Measurements from ENCODE around the gene TAF15.

Gene TAF15

DNA sequence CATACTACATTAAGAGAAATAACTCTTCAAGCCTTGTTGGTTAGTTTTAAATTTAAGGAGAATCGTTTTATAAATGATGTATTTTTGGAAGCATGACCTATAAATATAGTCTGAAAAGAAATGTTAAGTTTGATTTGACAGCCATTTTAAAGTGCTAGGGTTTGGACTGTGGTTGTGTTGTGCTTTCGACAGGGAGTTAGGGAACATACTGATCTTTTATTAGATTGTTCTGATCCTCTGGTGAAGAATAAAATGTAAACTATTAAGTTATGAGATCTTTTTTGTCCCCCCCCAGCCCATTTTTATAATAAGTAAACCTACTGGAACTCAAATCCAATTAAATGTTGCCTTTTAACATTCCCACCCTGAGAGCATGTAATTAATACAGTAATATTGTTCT, 12.0 kb downstream of the TAF15 start:
- no peak for DNase-seq

GRCh38 chr17:35825206-35825605, 15.9 kb downstream of the TAF15 start:
- DNase-seq: no peak

GRCh38 chr17:35841101-35841500, 31.8 kb downstream of the TAF15 start:
- no peak for DNase-seq

DNA sequence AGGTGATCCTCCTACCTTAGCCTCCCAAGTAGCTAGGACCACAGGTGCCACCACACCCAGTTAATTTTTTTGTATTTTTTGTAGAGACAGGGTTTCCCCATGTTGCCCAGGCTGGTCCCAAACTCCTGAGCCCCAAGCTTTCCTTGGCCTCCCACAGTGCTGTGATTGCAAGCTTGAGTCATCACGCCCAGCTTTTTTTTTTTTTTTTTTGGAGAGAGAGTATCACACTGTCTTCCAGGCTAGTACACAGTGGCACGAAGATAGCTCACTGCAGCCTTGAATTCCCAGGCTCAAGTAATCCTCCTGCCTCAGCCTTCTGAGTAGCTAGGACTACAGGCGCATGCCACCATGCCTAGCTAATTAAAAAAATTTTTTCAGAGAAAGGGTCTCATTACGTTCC, 32.2 kb downstream of the TAF15 start:
- DNase-seq: no peak

GRCh38 chr17:35842239-35842638, 33.0 kb downstream of the TAF15 start:
- no peak for DNase-seq

DNA sequence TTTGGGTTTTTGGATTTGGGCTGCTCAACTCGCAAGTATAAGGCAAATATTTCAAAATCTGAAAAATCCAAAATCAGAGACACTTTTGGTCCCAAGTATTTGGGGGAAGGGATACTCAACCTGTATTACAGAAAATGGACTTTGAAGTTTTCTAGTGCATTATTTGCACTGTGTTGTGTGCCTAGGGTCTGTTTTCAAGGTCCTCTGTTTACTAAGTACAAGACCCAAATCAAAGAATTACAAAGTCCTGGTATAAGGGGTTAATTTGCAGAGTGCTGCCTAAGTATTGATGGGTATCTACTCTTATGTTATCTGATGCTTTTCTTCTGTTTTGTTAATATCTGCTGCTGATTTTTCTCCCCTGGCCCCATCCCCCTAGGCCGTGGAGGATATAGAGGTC, 34.4 kb downstream of the TAF15 start:
- no peak for DNase-seq

- DNase-seq: no peak
Measured at GRCh38 chr17:35844547-35844946, 35.3 kb downstream of the TAF15 start.

DNA sequence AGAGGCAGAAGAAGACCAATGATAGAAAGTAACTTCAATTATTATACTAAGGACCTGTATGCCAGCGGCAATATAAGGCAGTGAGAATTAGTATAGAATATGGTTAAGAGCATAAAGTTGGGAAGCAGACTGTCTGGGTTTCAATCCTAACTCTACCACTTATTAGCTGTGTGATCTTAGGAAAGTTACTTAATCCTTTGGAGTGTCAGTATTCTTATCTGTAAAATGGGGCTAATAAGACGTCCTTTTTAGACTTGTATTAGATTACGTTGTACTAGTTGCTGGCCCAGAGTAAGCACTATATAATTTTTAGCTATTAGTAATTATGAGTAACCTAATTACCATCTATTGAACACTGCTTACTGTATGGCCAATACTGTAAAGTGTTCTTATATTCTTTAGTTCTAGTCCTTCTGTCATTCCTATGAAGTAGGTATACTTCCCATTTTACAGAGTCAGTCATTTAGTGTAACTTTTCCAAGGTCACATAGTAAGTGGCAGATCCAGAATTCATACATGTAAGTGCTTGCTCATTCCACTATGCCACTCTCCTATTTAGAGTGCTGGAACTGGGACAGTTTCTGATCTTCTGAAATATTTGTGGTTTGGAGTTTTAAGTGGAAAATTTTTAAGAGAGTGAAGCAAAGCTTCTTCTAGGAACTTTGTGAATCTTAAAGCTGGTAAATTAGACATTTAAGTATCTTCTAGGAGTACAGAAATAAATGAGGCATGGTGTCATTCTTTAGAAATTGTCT, 36.9 kb downstream of the TAF15 start:
- no peak for DNase-seq

DNA sequence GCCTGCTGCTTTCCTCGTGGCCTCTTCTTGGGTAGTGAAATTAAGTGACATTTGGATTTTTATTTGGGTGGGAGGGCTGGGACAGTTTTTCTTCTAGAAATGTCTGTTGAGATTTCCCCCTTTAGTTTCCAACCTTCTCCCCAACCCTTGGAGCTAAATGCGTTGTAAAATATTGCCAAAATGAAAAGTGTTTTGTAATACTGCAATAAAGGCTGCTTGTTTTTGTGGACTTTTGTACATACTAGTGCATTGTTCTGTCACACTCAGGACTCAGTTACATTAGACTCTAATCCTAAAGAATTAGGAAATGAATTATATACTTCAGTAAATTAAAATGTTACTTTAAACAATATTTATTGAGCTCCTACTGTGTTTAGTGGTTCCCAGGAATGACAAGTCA, 37.7 kb downstream of the TAF15 start:
- no peak for DNase-seq

DNA sequence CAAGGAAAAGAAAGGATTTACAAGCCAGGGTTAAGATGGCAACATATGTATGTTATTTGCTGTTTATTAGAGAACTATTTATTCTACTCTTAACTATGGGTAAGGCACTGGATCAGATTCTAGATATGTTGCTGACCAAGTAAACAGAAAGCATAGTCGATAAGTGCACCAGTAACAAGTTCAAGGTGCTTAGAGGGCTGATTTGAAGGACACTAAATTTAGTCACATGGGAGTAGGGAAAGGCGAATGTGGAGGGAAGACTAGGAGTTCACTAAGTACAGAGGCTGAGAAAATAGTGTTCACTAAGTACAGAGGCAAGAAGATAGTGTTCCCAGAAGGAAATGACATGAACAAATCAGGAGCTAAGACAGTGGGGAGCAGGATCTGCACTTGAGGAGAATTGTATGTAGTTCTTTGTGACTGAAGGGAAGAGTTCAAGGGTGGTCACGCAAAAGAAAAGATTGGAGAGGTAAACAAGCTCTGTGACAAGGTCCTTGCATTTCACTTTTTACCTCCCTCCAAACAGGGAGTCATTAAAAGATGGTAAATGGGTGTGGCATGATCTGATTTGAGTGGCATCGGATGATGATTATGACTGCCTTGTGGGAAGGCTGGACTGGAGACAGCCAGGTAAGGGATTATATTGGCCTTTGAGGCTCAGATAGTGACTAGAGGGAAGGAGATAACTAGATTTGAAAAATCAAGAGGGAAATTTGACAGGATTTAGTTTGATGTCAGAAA, 38.5 kb downstream of the TAF15 start:
- no peak for DNase-seq

DNA sequence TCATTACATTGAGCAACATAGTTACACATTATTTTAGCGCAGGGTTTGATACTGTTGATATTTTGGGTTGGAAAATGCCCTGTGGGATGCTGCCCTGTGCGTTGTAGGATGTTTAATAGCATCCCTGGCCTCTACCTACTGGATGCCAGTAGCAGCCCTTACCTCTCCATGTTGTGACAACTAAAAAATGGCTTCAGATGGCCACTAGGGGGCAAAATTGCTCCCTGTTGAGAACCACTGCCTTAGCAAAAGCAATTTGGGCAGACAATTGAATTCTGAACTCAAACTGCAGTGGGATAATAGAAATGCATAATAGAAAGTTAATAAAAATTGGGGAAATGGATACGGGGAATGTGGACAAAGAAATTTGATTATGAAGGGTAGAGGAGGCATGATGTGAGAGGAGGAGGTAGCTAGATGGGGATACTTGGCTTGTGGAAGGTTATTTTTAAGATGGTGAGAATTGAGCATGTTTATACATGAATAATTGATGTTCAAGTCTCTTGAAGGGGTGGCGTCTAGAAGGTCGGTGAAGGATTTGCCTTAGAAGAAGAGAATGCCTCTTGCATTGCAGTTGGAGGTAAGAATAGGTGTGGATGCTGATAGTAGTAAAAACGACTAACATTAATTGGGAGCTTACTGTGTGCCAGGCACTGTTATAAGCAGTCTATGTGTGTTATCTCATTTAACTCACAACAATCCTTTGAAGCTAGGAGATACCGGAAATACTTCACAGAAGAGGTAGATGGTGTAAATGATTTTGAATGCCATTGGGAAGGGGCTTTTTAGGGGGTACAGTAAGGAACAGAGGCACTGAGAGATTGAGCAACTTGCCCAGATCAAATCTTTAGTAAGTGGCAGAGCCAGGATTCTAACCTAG, 40.4 kb downstream of the TAF15 start:
- peak in 4 of 5 experiments; percentile 7 to 74 (median 28) for DNase-seq

DNA sequence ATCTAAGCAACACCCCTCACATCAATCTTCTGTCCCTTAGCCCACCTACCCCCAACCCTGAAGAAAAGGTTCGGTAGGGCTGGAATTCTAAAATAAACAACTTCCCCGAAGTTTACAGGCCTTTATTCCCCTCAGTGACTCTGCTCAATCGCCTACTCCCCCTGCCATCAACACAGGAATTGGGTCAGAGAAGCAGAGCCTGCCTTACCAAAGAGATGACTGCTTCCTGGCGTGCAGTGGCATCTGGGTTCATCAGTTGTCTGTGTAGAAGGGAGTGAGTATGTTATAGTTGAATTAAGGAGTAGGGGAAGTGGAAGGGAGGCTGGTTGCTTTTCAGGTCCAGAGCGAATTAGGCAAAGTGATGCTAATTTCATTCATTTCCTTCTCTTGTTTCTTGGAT, 46.7 kb downstream of the TAF15 start:
- no peak for DNase-seq

DNA sequence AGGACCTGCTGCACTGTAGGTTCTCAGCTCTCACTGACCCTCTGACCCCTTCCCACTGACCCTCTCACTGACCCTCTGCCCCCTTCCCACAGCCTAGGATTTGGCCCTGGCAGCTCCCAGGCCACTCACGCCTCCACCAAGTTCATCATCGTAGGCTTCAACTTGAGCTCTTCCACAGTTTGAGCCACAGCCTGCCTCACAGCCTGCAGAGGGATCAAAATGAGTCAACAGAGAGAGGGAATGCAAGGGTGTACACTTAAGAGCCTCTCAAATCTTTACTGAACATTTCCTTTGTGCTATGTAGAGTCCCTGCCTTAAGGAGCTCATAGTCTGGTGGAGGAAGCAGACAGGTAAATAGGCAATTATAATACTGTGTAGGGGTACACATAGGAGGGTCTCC, 47.3 kb downstream of the TAF15 start:
- DNase-seq: peak in 1 of 5 experiments; percentile 65

GRCh38 chr17:35864853-35865252, 55.6 kb downstream of the TAF15 start:
- DNase-seq: no peak

- DNase-seq: no peak
Measured at GRCh38 chr17:35865412-35866340, 56.4 kb downstream of the TAF15 start.

- no peak for DNase-seq
Measured at GRCh38 chr17:35866341-35866950, 57.2 kb downstream of the TAF15 start.

DNA sequence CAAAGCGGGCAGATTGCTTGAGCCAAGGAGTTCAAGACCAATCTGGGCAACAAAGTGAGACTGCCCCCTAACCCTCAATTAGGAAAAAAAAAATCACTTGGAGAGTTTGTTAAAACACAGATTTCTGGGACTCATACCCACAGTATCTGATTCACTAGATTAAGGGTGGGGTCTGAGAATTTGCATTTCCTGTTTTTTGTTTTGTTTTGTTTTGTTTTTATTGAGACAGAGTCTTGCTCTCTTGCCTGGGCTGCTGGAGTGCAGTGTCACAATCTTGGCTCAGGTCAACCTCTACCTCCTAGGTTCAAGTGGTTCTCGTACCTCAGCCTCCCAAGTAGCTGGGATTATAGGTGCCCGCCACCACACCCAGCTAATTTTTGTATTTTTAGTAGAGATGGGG, 58.3 kb downstream of the TAF15 start:
- no peak for DNase-seq

GRCh38 chr17:35868737-35869136, 59.5 kb downstream of the TAF15 start, which contains the start of gene HEATR9:
Gene HEATR9 (minus strand): TSS chr17:35868891. CDS start chr17:35868742, 149 bp downstream.
- no peak for DNase-seq

DNA sequence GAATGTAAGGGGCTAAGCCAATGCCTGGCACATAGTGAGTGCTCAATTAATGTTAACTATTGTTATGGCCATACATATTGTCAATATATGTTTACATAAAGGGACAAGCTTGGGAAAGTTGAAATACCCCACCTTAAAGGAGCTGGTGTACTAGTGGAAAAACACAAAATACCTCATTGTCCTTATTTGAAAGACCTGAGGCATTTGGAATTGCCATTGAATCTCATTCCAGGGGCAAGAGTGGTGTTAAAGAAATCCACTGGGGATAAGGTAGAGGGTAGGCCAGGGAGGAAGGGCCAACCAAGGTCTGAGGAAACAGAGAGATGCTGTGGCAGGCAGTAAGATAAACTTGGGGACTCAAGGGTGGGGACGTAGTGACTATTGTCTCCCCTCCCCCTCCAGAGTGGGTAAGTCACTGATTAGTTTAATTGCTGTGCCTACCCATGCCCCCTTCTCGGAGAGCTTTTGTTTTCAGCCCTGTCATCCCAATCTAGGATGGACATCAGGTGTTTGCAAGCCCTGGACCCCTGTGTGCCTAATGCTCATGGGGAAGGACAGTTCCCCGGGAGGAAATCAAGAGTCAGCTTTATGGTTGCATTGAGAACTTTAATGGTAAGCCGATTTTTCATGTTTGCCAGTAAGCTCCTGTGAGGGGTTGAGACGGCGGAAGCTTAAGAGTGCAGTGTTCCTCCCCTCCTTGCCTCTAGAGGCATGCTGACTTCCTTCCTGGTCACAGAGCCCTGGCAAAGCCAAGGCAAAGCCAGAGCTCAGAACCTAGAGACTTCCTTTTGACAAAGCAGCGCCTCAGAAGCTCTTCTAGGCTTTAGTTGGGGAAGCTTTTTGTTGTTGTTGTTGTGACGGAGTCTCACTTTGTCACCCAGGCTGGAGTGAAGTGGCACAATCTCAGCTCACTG, 61.9 kb downstream of the TAF15 start:
- DNase-seq: peak in 1 of 5 experiments; percentile 39

DNA sequence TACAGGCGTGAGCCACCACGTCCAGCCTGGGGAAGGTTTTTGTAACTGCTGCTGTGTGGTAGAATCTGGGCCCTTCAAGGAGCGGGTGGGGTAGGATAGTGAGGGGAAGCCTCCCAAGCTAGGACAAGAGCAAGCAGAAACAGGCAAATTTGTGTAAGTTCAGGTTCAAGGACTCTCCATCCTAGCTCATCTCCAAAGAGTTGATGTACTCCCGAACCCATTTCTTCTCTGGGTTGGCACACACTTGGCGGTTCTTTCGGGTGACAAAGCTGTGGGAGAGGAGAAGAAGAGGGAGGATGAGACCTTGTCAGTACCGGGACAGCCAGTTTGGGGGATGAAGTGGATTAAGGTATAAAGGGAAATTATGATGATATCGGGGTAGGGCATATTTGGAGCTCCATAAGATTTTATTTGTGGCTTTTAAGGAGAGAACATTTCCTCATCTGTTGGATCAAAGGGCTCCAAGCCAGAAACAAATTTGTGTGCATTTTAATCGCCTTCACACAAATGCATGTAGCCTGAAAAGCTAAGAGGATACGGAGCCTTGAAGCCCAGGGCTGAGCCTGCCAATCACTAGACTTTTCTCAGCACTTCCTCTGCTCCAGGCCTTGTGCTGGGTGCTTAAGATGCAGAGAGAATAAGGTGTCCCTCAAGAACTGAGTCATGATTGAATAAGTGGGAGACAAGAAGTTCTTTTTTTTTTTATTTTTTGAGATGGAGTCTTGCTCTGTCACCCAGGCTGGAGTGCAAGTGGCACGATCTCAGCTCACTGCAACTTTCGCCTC, 63.1 kb downstream of the TAF15 start:
- no peak for DNase-seq
